GM23338 (cell line): ENCODE data around the gene CAMTA1. TPM values are rescaled to one million over a fixed set of nuclear protein-coding genes. Genes with fewer than 3 reads are reported as not detected.

Experiments used
- ATAC-seq: fragments of 200-7000 bp; cut with Tn5 transposase; 3 replicates; pipeline ENCODE4 v1.9.1; 2020
- DNase-seq: peaks from one replicate; pipeline ENCODE4 v3.0.0-alpha.2; 2015; ENCODE audit warnings: low spot score
- H2AFZ ChIP-seq: fragments of 200-600 bp; sonication (generic); 2 replicates; pipeline ENCODE4 v1.8.0; 2016; ENCODE audit warnings: antibody characterized with exemption, mild to moderate bottlenecking, moderate library complexity
- H3F3A ChIP-seq: fragments of 200-600 bp; sonication (generic); replicated peaks from 2 replicates; pipeline ENCODE4 v1.8.0; 2017; ENCODE audit warnings: antibody characterized with exemption, mixed run types, low read depth
- H3K27ac ChIP-seq: fragments of 200-600 bp; sonication (generic); 2 replicates; pipeline ENCODE4 v1.6.1; 2016; ENCODE audit warnings: low read depth
- H3K27me3 ChIP-seq: fragments of 200-600 bp; sonication (generic); 2 replicates; pipeline ENCODE4 v1.8.0; 2016; ENCODE audit warnings: mild to moderate bottlenecking, mixed run types, moderate library complexity; ENCODE audit not compliant: insufficient read depth
- H3K36me3 ChIP-seq: fragments of 200-600 bp; sonication (generic); 2 replicates; pipeline ENCODE4 v1.8.0; 2016; ENCODE audit warnings: mild to moderate bottlenecking; ENCODE audit not compliant: insufficient read depth
- H3K4me1 ChIP-seq: fragments of 200-600 bp; sonication (generic); 2 replicates; pipeline ENCODE4 v1.8.0; 2016; ENCODE audit warnings: mild to moderate bottlenecking, moderate library complexity; ENCODE audit not compliant: insufficient read depth
- H3K4me2 ChIP-seq: fragments of 200-600 bp; sonication (generic); 2 replicates; pipeline ENCODE4 v1.7.1; 2017; ENCODE audit warnings: mixed run types
- H3K4me3 ChIP-seq: fragments of 200-600 bp; sonication (generic); 2 replicates; pipeline ENCODE4 v1.6.1; 2016; ENCODE audit warnings: mixed run types
- H3K79me2 ChIP-seq: fragments of 200-600 bp; sonication (generic); replicated peaks from 2 replicates; pipeline ENCODE4 v1.8.0; 2017; ENCODE audit warnings: mild to moderate bottlenecking; ENCODE audit not compliant: insufficient read depth
- H3K9me2 ChIP-seq: fragments of 200-600 bp; sonication (generic); 2 replicates; pipeline ENCODE4 v1.8.0; 2017; ENCODE audit not compliant: insufficient read depth
- H4K20me1 ChIP-seq: fragments of 200-600 bp; sonication (generic); replicated peaks from 2 replicates; pipeline ENCODE4 v1.8.0; 2017; ENCODE audit warnings: mild to moderate bottlenecking; ENCODE audit not compliant: insufficient read depth
- H3K27ac Mint-ChIP-seq: 2 replicates; pipeline ENCODE4 v1.8.0; 2020; ENCODE audit warnings: inconsistent platforms, mild to moderate bottlenecking, moderate library complexity, mixed read lengths
- H3K27me3 Mint-ChIP-seq: 3 replicates; pipeline ENCODE4 v1.8.0; 2022; ENCODE audit warnings: low read depth, mild to moderate bottlenecking, moderate library complexity, mixed read lengths, inconsistent platforms; ENCODE audit not compliant: insufficient read depth, poor library complexity
- H3K36me3 Mint-ChIP-seq: 3 replicates; pipeline ENCODE4 v1.8.0; 2021; ENCODE audit warnings: low read depth, mild to moderate bottlenecking, inconsistent platforms, moderate library complexity, mixed read lengths
- H3K4me1 Mint-ChIP-seq: 3 replicates; pipeline ENCODE4 v1.8.0; 2020; ENCODE audit warnings: mild to moderate bottlenecking, inconsistent platforms, mixed read lengths
- H3K4me3 Mint-ChIP-seq: 3 replicates; pipeline ENCODE4 v1.8.0; 2021; ENCODE audit warnings: moderate library complexity, mild to moderate bottlenecking, inconsistent platforms, mixed read lengths
- H3K9me3 Mint-ChIP-seq: 3 replicates; pipeline ENCODE4 v1.8.0; 2020; ENCODE audit warnings: moderate library complexity, mild to moderate bottlenecking, inconsistent platforms, mixed read lengths
- CREB1 ChIP-seq: fragments of 250-450 bp; sonication (Bioruptor Pico); IDR thresholded peaks from 2 replicates; pipeline ENCODE4 v1.5.0; 2020; ENCODE audit warnings: low read depth, mild to moderate bottlenecking, moderate library complexity
- EZH2 ChIP-seq: fragments of 200-600 bp; sonication (generic); IDR thresholded peaks from one replicate; pipeline ENCODE4 v1.8.0; 2017; ENCODE audit warnings: antibody characterized with exemption, mild to moderate bottlenecking, low read depth; ENCODE audit not compliant: unreplicated experiment
- EZH2phosphoT487 ChIP-seq: fragments of 200-600 bp; sonication (generic); IDR thresholded peaks from one replicate; pipeline ENCODE4 v1.8.1; 2018; ENCODE audit warnings: antibody characterized with exemption; ENCODE audit not compliant: unreplicated experiment
- JUNB ChIP-seq: IDR thresholded peaks from one replicate; pipeline ENCODE4 v1.6.1; 2016; ENCODE audit warnings: antibody characterized with exemption; ENCODE audit not compliant: unreplicated experiment
- REST ChIP-seq: IDR thresholded peaks from one replicate; pipeline ENCODE4 v1.6.1; 2018; ENCODE audit warnings: antibody characterized with exemption; ENCODE audit not compliant: unreplicated experiment
- STAT1 ChIP-seq: IDR thresholded peaks from one replicate; pipeline ENCODE4 v1.6.1; 2016; ENCODE audit warnings: antibody characterized with exemption; ENCODE audit not compliant: unreplicated experiment
- ZNF114 ChIP-seq: fragments of 250-450 bp; sonication (Bioruptor Pico); IDR thresholded peaks from 2 replicates; pipeline ENCODE4 v1.5.0; 2020; ENCODE audit warnings: mild to moderate bottlenecking, moderate library complexity
- polyA plus RNA-seq: library from polyadenylated mRNA; unstranded; fragments of >200 nt; fragmentation: Nextera tagmentation; extraction: Ambion mirVana; gene quantifications from 2 replicates; pipeline ENCODE4 v1.2.1, GENCODE V29; 2016
- total RNA-seq: library from RNA; depleted of rRNA; stranded (reverse); fragments of >200 nt; shearing (Covaris generic); gene quantifications from 2 replicates; pipeline ENCODE4 v1.2.3, GENCODE V29; 2014
- TF ChIP-seq, protein P1 (sequence below): fragments of 250-450 bp; sonication (Bioruptor Pico); IDR thresholded peaks from 2 replicates; pipeline ENCODE4 v1.5.0; 2020; ENCODE audit warnings: mild to moderate bottlenecking, moderate library complexity

The CAMTA1 gene
- total and polyA plus RNA-seq, 2 experiments from 2014 or later, result 115 to 519 TPM

- TF ChIP-seq, protein P1, sequence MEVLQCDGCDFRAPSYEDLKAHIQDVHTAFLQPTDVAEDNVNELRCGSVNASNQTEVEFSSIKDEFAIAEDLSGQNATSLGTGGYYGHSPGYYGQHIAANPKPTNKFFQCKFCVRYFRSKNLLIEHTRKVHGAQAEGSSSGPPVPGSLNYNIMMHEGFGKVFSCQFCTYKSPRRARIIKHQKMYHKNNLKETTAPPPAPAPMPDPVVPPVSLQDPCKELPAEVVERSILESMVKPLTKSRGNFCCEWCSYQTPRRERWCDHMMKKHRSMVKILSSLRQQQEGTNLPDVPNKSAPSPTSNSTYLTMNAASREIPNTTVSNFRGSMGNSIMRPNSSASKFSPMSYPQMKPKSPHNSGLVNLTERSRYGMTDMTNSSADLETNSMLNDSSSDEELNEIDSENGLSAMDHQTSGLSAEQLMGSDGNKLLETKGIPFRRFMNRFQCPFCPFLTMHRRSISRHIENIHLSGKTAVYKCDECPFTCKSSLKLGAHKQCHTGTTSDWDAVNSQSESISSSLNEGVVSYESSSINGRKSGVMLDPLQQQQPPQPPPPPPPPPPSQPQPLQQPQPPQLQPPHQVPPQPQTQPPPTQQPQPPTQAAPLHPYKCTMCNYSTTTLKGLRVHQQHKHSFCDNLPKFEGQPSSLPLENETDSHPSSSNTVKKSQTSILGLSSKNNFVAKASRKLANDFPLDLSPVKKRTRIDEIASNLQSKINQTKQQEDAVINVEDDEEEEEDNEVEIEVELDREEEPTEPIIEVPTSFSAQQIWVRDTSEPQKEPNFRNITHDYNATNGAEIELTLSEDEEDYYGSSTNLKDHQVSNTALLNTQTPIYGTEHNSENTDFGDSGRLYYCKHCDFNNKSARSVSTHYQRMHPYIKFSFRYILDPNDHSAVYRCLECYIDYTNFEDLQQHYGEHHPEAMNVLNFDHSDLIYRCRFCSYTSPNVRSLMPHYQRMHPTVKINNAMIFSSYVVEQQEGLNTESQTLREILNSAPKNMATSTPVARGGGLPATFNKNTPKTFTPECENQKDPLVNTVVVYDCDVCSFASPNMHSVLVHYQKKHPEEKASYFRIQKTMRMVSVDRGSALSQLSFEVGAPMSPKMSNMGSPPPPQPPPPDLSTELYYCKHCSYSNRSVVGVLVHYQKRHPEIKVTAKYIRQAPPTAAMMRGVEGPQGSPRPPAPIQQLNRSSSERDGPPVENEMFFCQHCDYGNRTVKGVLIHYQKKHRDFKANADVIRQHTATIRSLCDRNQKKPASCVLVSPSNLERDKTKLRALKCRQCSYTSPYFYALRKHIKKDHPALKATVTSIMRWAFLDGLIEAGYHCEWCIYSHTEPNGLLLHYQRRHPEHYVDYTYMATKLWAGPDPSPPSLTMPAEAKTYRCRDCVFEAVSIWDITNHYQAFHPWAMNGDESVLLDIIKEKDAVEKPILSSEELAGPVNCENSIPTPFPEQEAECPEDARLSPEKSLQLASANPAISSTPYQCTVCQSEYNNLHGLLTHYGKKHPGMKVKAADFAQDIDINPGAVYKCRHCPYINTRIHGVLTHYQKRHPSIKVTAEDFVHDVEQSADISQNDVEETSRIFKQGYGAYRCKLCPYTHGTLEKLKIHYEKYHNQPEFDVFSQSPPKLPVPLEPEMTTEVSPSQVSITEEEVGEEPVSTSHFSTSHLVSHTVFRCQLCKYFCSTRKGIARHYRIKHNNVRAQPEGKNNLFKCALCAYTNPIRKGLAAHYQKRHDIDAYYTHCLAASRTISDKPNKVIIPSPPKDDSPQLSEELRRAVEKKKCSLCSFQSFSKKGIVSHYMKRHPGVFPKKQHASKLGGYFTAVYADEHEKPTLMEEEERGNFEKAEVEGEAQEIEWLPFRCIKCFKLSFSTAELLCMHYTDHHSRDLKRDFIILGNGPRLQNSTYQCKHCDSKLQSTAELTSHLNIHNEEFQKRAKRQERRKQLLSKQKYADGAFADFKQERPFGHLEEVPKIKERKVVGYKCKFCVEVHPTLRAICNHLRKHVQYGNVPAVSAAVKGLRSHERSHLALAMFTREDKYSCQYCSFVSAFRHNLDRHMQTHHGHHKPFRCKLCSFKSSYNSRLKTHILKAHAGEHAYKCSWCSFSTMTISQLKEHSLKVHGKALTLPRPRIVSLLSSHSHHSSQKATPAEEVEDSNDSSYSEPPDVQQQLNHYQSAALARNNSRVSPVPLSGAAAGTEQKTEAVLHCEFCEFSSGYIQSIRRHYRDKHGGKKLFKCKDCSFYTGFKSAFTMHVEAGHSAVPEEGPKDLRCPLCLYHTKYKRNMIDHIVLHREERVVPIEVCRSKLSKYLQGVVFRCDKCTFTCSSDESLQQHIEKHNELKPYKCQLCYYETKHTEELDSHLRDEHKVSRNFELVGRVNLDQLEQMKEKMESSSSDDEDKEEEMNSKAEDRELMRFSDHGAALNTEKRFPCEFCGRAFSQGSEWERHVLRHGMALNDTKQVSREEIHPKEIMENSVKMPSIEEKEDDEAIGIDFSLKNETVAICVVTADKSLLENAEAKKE (CRISPR knock-in tag), result no peak
Observed at GRCh38 chr1:7447093-7447492, 661.8 kb downstream of the CAMTA1 start (continued).

DNA sequence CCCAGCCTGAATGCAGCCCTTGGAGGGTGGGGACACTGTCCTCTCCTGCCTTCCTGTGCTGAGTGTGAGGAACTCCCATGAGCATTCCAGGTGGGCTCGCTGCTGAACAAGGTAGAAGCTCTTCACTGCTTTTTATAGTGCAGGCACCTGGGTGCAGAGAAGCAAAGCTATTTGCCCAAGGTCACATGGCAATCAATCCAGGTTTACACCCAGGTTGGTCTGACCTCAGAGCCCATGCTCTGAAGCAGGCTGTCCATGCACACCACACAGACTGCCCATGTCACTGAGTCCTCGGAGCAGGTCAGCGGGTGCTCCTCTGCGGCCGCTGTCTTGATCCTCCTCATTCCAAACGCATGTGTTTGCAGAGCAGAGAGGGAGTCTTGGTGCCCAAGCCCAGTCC lies 662.5 kb downstream of the CAMTA1 start:
- Mint-ChIP-seq H3K4me1 (peaks cover 6% of the 10 kb centered on the region; the same call in 2 of the 3 replicates), H3K36me3 (no peaks in the 10 kb centered on the region), H3K9me3 (no peaks in the 10 kb centered on the region), H3K27ac (no peak overlapping the region), H3K27me3 (no peaks in the 10 kb centered on the region), H3K4me3 (no peak overlapping the region)
- Histone ChIP-seq H3K4me3 (no peak overlapping the region), H3K27me3 (no peaks in the 10 kb centered on the region), H3F3A (no peaks in the 10 kb centered on the region), H2AFZ (no peak overlapping the region), H3K4me1 (no peaks in the 10 kb centered on the region), H3K4me2 (no peak overlapping the region), H3K79me2 (no peaks in the 10 kb centered on the region), H3K36me3 (no peaks in the 10 kb centered on the region), H3K27ac (no peak overlapping the region), H4K20me1 (no peaks in the 10 kb centered on the region), H3K9me2 (no peaks in the 10 kb centered on the region)
- TF ChIP-seq EZH2phosphoT487, result no peak
- DNase-seq (no peak), ATAC-seq (no peak)

DNA sequence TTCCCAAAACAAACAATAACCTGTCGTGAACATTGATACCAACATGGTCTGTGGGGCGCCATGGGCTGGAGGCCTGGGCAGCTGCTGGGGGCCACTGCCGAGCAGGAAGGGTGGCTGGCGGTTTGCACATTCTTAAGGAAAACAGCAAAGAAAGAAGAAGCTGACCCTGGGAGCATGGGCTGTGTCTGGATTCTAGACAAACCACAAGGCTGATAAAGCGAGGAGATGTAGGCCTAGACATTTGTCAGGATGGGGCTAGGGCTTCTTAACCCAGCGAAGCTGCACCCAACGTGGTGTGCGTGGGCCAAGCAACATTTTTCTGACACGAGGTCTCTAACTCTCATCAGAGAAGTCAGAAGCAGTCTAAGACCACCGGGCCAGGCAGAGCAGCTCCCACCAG lies 663.7 kb downstream of the CAMTA1 start:
- Histone ChIP-seq H3K27ac (no peak overlapping the region), H2AFZ (no peak overlapping the region), H3F3A (no peaks in the 10 kb centered on the region), H3K27me3 (no peaks in the 10 kb centered on the region), H3K9me2 (no peaks in the 10 kb centered on the region), H3K4me2 (no peak overlapping the region), H3K4me3 (no peak overlapping the region), H3K36me3 (no peaks in the 10 kb centered on the region), H4K20me1 (no peaks in the 10 kb centered on the region), H3K4me1 (no peaks in the 10 kb centered on the region), H3K79me2 (no peaks in the 10 kb centered on the region)
- Mint-ChIP-seq H3K4me3 (no peak overlapping the region), H3K4me1 (peaks cover 10% of the 10 kb centered on the region), H3K36me3 (no peaks in the 10 kb centered on the region), H3K9me3 (no peaks in the 10 kb centered on the region), H3K27me3 (peaks cover 2% of the 10 kb centered on the region), H3K27ac (no peak overlapping the region)
- DNase-seq (no peak), ATAC-seq (no peak)
- TF ChIP-seq STAT1 (no peak), JUNB (no peak), EZH2 (no peak), CREB1 (CRISPR knock-in tag) (no peak), REST (no peak), ZNF114 (CRISPR knock-in tag) (no peak)
